ENCODE data around the gene RBM38.

- TF ChIP-seq EZH2phosphoT487 (IDR thresholded peaks at IDR 0.05; ENCODE audit: borderline replicate concordance) (no peak), CTCF (conservative IDR thresholded peaks at IDR 0.05; ENCODE audit: low read length) (peak; percentile 42; the same call in 1 of the 2 replicates)
These were observed 44.5 kb downstream of the RBM38 start for GRCh38 chr20:57435498-57436222.
